Measurements from ENCODE around the gene EFTUD2.

- TF ChIP-seq CTCF (IDR thresholded peaks at IDR 0.05 in 8 of 11, conservative IDR thresholded peaks at IDR 0.05 in 3 of 11): no peak
- no peak for TF ChIP-seq POLR2A (IDR thresholded peaks at IDR 0.05)
These were observed 524 bp downstream of the EFTUD2 start for GRCh38 chr17:44898768-44899073.
